NB4 (cell line): Measurements from ENCODE around the gene CCDC88C.
A peak's percentile ranks its signal among the peaks of the same experiment; 100 is the strongest.

Experiments used
- DNase-seq: peaks from one replicate; pipeline ENCODE4 v3.0.0; 2010; ENCODE audit warnings: low read depth
- H3K4me3 ChIP-seq: one replicate; pipeline ENCODE4 v1.5.1; 2011; ENCODE audit warnings: mild to moderate bottlenecking, low read depth, low read length, moderate library complexity
- MAX ChIP-seq: IDR thresholded peaks from 2 replicates; pipeline ENCODE4 v1.6.1; 2011; ENCODE audit warnings: low read depth, low read length
- MYC ChIP-seq: IDR thresholded peaks from 2 replicates; pipeline ENCODE4 v1.6.1; 2011; ENCODE audit warnings: low read depth, low read length
- POLR2A ChIP-seq: IDR thresholded peaks from 2 replicates; pipeline ENCODE4 v1.6.1; 2011; ENCODE audit warnings: mild to moderate bottlenecking; ENCODE audit not compliant: insufficient read length; ENCODE audit errors: extremely low read depth
- TF ChIP-seq, protein P1 (sequence below): IDR thresholded peaks from one replicate; pipeline ENCODE4 v1.5.1; 2012; ENCODE audit warnings: low read depth, low read length

The CCDC88C gene

GRCh38 chr14:91373591-91374254 lies 43.9 kb downstream of the CCDC88C start:
- peak overlapping the region; percentile 39 for H3K4me3 ChIP-seq
- TF ChIP-seq MAX (0 out of 2 replicates have a peak, but pooled peaks have one; percentile 38), MYC (no peak)
- TF ChIP-seq, protein P1, sequence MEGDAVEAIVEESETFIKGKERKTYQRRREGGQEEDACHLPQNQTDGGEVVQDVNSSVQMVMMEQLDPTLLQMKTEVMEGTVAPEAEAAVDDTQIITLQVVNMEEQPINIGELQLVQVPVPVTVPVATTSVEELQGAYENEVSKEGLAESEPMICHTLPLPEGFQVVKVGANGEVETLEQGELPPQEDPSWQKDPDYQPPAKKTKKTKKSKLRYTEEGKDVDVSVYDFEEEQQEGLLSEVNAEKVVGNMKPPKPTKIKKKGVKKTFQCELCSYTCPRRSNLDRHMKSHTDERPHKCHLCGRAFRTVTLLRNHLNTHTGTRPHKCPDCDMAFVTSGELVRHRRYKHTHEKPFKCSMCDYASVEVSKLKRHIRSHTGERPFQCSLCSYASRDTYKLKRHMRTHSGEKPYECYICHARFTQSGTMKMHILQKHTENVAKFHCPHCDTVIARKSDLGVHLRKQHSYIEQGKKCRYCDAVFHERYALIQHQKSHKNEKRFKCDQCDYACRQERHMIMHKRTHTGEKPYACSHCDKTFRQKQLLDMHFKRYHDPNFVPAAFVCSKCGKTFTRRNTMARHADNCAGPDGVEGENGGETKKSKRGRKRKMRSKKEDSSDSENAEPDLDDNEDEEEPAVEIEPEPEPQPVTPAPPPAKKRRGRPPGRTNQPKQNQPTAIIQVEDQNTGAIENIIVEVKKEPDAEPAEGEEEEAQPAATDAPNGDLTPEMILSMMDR, result no peak
- peak; percentile 80 for DNase-seq

DNA sequence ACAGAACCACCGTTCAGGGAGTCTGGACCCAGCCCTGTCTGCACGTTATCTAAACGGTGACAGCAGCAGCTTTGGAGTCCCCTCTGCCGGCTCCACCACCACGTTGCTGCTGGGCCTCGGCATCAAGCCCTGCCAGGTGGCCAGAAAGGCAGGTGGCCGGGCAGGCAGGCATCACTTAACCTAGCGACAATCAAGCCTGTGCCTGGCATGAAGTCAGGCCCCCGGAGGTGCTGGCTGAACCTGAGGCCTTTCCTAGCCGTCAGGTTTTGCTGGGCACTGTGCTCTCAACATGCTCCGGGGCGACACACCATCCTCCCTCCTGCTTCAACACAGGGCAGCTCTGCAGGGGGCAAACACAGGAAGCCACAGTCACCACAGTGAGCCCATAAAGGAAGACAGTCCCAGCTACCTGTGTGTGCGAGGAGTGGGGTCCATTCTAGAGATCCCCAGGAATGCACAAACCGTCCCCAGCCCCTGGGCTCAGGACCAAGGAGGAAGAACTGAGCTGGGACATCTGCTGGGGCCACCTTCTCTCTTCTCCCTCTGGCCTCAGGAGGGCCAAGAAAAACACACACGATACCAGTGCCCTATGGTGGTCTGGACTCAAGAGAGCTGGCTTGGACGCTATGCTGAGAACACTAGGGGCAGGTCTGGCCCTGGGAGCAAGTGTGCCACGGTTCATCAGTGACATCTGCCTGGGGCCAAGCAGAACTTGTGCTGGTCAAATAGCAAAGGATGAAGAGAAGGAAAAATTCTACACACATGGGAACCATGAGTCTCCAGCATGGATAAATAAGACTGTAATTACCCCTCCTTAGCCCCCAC lies 44.7 kb downstream of the CCDC88C start:
- peak overlapping the region; percentile 39 for H3K4me3 ChIP-seq
- peak; percentile 78 for DNase-seq
- no peak for TF ChIP-seq MAX
- TF ChIP-seq MYC, result no peak
- TF ChIP-seq, protein P1, result no peak
- no peak for TF ChIP-seq POLR2A

GRCh38 chr14:91371990-91372375 lies 45.6 kb downstream of the CCDC88C start:
- H3K4me3 ChIP-seq, result no peak overlapping the region
- TF ChIP-seq, protein P1, result no peak
- TF ChIP-seq POLR2A (no peak), MYC (no peak), MAX (no peak)

GRCh38 chr14:91371011-91371989 lies 46.3 kb downstream of the CCDC88C start:
- peak; percentile 62 for DNase-seq
- H3K4me3 ChIP-seq, result no peak overlapping the region
- TF ChIP-seq POLR2A (no peak), MAX (0 out of 2 replicates have a peak, but pooled peaks have one; percentile 14), MYC (no peak)
- TF ChIP-seq, protein P1, result no peak

More at GRCh38 chr14:91371990-91372375, 45.6 kb downstream of the CCDC88C start:
- no peak for DNase-seq

GRCh38 chr14:91369628-91370445 lies 47.8 kb downstream of the CCDC88C start:
- no peak for DNase-seq
- no peak overlapping the region for H3K4me3 ChIP-seq
- TF ChIP-seq MAX (no peak), MYC (no peak), POLR2A (no peak)
- TF ChIP-seq, protein P1, result no peak
